ENCODE data around the gene CBY1. TPM values are rescaled to one million over a fixed set of nuclear protein-coding genes. Genes with fewer than 3 reads are reported as not detected.

CBY1 gene
- total and polyA plus RNA-seq, 12 donors: 23.8 to 96.0 (median 46.9) TPM

DNA sequence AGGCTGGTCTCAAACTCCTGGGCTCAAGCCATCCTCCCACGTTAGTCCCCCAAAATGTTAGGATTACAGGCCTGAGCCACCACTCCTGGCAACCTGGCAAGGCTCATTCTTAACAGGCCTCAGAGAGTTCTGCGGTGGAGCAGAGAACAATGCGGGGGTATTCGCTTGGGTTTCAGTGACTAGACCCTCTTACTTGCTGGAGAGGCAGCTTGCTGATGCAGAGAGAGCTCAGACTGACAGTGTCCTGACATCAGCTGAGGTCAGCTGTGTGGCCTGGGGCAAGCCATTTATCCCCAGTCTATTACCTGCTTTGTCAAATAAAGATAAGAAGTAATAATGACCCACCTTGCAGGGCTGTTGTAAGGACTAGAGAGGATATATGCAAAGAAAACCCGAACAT is 46.2 kb upstream of the CBY1 start:
- Histone ChIP-seq H3K27me3 (no peaks in the 10 kb centered on the region), H3K4me1 (replicated peaks in 1 of 2) (peaks cover 4 to 8% of the 10 kb centered on the region in 2 donors), H3K36me3 (replicated peaks in 1 of 2) (no peaks in the 10 kb centered on the region), H3K4me3 (no peak overlapping the region), H3K27ac (no peak overlapping the region), H3K9me3 (replicated peaks in 1 of 3) (no peaks in the 10 kb centered on the region)
- TF ChIP-seq, protein P1, sequence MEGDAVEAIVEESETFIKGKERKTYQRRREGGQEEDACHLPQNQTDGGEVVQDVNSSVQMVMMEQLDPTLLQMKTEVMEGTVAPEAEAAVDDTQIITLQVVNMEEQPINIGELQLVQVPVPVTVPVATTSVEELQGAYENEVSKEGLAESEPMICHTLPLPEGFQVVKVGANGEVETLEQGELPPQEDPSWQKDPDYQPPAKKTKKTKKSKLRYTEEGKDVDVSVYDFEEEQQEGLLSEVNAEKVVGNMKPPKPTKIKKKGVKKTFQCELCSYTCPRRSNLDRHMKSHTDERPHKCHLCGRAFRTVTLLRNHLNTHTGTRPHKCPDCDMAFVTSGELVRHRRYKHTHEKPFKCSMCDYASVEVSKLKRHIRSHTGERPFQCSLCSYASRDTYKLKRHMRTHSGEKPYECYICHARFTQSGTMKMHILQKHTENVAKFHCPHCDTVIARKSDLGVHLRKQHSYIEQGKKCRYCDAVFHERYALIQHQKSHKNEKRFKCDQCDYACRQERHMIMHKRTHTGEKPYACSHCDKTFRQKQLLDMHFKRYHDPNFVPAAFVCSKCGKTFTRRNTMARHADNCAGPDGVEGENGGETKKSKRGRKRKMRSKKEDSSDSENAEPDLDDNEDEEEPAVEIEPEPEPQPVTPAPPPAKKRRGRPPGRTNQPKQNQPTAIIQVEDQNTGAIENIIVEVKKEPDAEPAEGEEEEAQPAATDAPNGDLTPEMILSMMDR (IDR thresholded peaks at IDR 0.05): no peak
- TF ChIP-seq POLR2A (IDR thresholded peaks at IDR 0.05): no peak
- 88 to 96% (median 91%) methylated on average over 5 of the region's 5 CpGs for WGBS, 4 donors
- intact Hi-C loops (cut with DNase I): no loop called here
- DNase-seq: no peak

DNA sequence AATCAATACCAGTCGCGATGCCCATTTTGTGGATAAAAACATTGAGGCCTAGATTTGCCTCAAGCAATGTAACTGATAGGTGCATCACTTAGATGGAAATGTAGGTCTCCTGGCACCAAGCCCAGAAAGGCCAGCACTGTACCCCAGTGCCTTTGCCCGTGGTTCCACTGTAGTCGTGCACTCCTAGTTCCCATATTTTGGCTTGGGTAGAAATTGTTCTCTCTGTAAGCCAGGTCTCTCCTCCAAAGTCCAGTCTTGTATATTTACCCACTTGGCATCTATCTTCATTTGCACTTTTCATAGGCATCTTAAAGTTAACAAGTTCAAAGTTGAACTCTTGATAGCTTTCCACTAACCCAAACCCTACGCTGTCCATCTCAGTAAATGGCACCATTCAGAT is 44.9 kb upstream of the CBY1 start:
- 90 to 96% (median 95%) methylated on average over 5 of the region's 5 CpGs for WGBS, 4 donors
- no peak for DNase-seq
- intact Hi-C loops (cut with DNase I): no loop called here
- Histone ChIP-seq H3K4me1 (replicated peaks in 1 of 2) (peaks cover 3 to 4% of the 10 kb centered on the region in 2 donors), H3K27me3 (no peaks in the 10 kb centered on the region), H3K36me3 (replicated peaks in 1 of 2) (no peaks in the 10 kb centered on the region), H3K4me3 (no peak overlapping the region), H3K9me3 (replicated peaks in 1 of 3) (no peaks in the 10 kb centered on the region), H3K27ac (no peak overlapping the region)
- TF ChIP-seq POLR2A (IDR thresholded peaks at IDR 0.05): no peak
- TF ChIP-seq, protein P1 (IDR thresholded peaks at IDR 0.05): no peak

DNA sequence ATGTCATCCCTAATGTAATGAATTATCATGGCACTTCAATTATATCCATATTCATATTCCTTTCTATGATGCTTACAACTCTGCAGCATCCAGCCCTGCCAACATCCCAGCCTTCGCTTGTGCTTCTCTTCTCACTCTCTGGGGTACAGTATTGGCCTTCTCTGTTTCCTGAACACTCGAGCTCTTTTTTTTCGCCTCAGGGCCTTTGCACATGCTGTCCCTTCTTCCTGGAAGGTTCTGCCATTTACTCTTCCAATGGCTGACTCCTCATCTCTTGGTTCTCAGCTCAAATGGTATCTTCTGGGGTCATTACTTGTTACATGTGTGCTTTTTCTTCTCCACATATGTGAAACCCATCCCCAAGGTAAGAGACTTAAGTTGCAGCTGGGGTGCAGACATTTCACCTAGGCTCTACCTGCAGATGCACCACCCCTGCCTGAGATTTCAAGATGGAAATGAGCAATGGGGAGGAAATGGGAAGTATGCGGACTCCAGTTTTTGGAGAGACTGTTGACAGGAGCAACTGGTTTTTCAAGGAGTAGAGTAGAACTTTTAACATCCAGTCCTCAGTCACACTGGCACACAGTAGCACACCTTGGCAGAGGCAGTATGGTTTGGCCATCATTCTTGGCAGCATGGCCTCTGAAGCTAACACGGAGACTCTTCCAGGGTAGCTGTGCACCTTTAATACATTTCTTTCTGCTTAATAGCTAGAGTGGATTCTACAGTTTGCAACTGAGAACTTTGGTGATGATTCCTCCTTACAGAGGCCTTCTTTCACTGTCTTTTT is 44.0 kb upstream of the CBY1 start:
- 89 to 92% (median 92%) methylated on average over 5 of the region's 5 CpGs for WGBS, 4 donors
- intact Hi-C loops (cut with DNase I): no loop called here

DNA sequence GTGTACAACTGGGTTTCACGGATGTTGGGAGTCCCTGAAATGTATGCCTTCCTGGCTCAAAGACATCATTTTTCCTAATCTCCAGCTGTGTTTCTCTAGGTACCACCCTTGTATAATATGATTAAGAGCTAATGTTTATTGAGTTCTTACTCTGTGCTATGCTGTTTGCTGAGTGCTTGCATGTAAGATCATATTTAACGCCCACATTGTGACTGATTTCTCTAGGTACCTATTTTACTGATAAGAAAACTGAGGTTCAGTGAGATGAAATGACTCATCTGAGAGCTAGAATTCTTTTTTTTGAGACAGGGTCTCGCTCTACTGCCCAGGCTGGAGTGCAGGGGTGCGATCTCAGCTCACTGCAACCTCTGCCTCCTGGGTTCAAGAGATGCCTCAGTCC is 42.9 kb upstream of the CBY1 start:
- no peaks in the 10 kb centered on the region for H3K4me1 ChIP-seq (replicated peaks in 1 of 2)
- no peak overlapping the region for H3K4me3 ChIP-seq
- no peak for DNase-seq
- intact Hi-C loops (cut with DNase I): no loop called here
- H3K27me3 ChIP-seq: no peaks in the 10 kb centered on the region
- no peak for TF ChIP-seq POLR2A (IDR thresholded peaks at IDR 0.05)
- TF ChIP-seq, protein P1 (IDR thresholded peaks at IDR 0.05): no peak
- H3K9me3 ChIP-seq (replicated peaks in 1 of 3): no peaks in the 10 kb centered on the region
- no peak overlapping the region for H3K27ac ChIP-seq
- WGBS, 4 donors: 92 to 96% (median 94%) methylated on average over 4 of the region's 4 CpGs
- no peaks in the 10 kb centered on the region for H3K36me3 ChIP-seq (replicated peaks in 1 of 2)

More for the DNA sequence above, 44.0 kb upstream of the CBY1 start:
- Histone ChIP-seq H3K4me1 (replicated peaks in 1 of 2) (no peaks in the 10 kb centered on the region), H3K27me3 (no peaks in the 10 kb centered on the region), H3K4me3 (no peak overlapping the region), H3K36me3 (replicated peaks in 1 of 2) (no peaks in the 10 kb centered on the region), H3K27ac (no peak overlapping the region), H3K9me3 (replicated peaks in 1 of 3) (no peaks in the 10 kb centered on the region)
- no peak for DNase-seq
- TF ChIP-seq, protein P1 (IDR thresholded peaks at IDR 0.05): no peak
- TF ChIP-seq POLR2A (IDR thresholded peaks at IDR 0.05): no peak
